Kidney epithelial cell (primary cell): ENCODE measurements around the gene DARS1. TPM values are rescaled to one million over a fixed set of nuclear protein-coding genes. Genes with fewer than 3 reads are reported as not detected.

Source experiments
- DNase-seq: peaks from one replicate; pipeline ENCODE4 v3.0.0-alpha.2; 2010; ENCODE audit warnings: low read depth
- H3K27me3 ChIP-seq: 2 replicates; pipeline ENCODE4 v1.6.0; 2011; ENCODE audit warnings: low read length; ENCODE audit not compliant: control insufficient read depth, insufficient read depth
- H3K36me3 ChIP-seq: 2 replicates; pipeline ENCODE4 v1.5.1; 2011; ENCODE audit warnings: low read length; ENCODE audit not compliant: control insufficient read depth, insufficient read depth
- H3K4me3 ChIP-seq: 2 replicates; pipeline ENCODE4 v1.5.1; 2011; ENCODE audit warnings: low read depth, mild to moderate bottlenecking, control low read depth, low read length
- CTCF ChIP-seq: IDR thresholded peaks from 2 replicates; pipeline ENCODE4 v1.5.1; 2011; ENCODE audit warnings: mild to moderate bottlenecking, moderate library complexity, low read length, control low read depth, inconsistent platforms; ENCODE audit not compliant: insufficient read depth, poor library complexity, severe bottlenecking
- total RNA-seq: library from RNA; depleted of rRNA; stranded (reverse); fragments of >200 nt; gene quantifications from 2 replicates; pipeline ENCODE4 v1.2.3, GENCODE V29; 2015

The DARS1 gene
- total RNA-seq, 1 donor from 2014 or later = 69.4 TPM

- Histone ChIP-seq H3K36me3 (no peaks in the 10 kb centered on the region), H3K4me3 (no peak overlapping the region), H3K27me3 (no peaks in the 10 kb centered on the region)
- DNase-seq = no peak
- no peak for TF ChIP-seq CTCF
These were observed 13.5 kb upstream of the DARS1 start for GRCh38 chr2:135998879-135999278.

GRCh38 chr2:135997380-135997779 is 12.0 kb upstream of the DARS1 start:
- peak; percentile 58 for TF ChIP-seq CTCF
- Histone ChIP-seq H3K36me3 (no peaks in the 10 kb centered on the region), H3K4me3 (no peak overlapping the region), H3K27me3 (no peaks in the 10 kb centered on the region)
- no peak for DNase-seq

GRCh38 chr2:135996304-135996703 is 10.9 kb upstream of the DARS1 start:
- Histone ChIP-seq H3K27me3 (no peaks in the 10 kb centered on the region), H3K4me3 (no peak overlapping the region), H3K36me3 (no peaks in the 10 kb centered on the region)
- TF ChIP-seq CTCF = no peak
- no peak for DNase-seq

GRCh38 chr2:135994281-135994680 is 8.9 kb upstream of the DARS1 start:
- no peaks in the 10 kb centered on the region for H3K36me3 ChIP-seq
- H3K4me3 ChIP-seq = no peak overlapping the region
- no peak for DNase-seq
- no peak for TF ChIP-seq CTCF
- H3K27me3 ChIP-seq = no peaks in the 10 kb centered on the region

- no peak overlapping the region for H3K4me3 ChIP-seq
- TF ChIP-seq CTCF = no peak
- no peak for DNase-seq
- H3K27me3 ChIP-seq = no peaks in the 10 kb centered on the region
- no peaks in the 10 kb centered on the region for H3K36me3 ChIP-seq
These were observed 8.0 kb upstream of the DARS1 start for GRCh38 chr2:135993421-135993820.

- no peak for TF ChIP-seq CTCF
- Histone ChIP-seq H3K4me3 (no peak overlapping the region), H3K27me3 (no peaks in the 10 kb centered on the region), H3K36me3 (no peaks in the 10 kb centered on the region)
- DNase-seq = no peak
These were observed 6.4 kb upstream of the DARS1 start for GRCh38 chr2:135991861-135992260.
